GM21825 (cell line): ENCODE measurements around the gene KIF2A.
"Not testable (repeated sequence)": the region's sequence is repeated elsewhere in the genome, so short reads cannot be mapped to it uniquely, and the experiment has no call there.

Experiments used
- ATAC-seq: cut with Tn5 transposase; IDR thresholded peaks from one replicate; pipeline ENCODE4 v1.9.1; 2021; ENCODE audit warnings: mild to moderate bottlenecking, moderate library complexity; ENCODE audit not compliant: unreplicated experiment

KIF2A gene

GRCh38 chr5:62289813-62290212, 16.2 kb upstream of the KIF2A start:
- ATAC-seq, result no peak

- not testable (repeated sequence) for ATAC-seq
Observed at GRCh38 chr5:62291829-62292228, 14.2 kb upstream of the KIF2A start.

- ATAC-seq, result no peak
Observed at GRCh38 chr5:62296998-62297397, 9.0 kb upstream of the KIF2A start.

GRCh38 chr5:62298118-62298517, 7.9 kb upstream of the KIF2A start:
- ATAC-seq, result no peak

GRCh38 chr5:62299101-62299500, 6.9 kb upstream of the KIF2A start:
- ATAC-seq, result no peak

- ATAC-seq, result no peak
Observed at GRCh38 chr5:62299600-62299999, 6.4 kb upstream of the KIF2A start.

- ATAC-seq, result no peak
Observed at GRCh38 chr5:62305358-62305714, 670 bp upstream of the KIF2A start.

- ATAC-seq, result peak; percentile 37
Observed at GRCh38 chr5:62306323-62306895, 403 bp downstream of the KIF2A start.

- ATAC-seq, result peak; percentile 17
Observed at GRCh38 chr5:62306896-62307689, 1.1 kb downstream of the KIF2A start.

GRCh38 chr5:62308439-62308838, 2.4 kb downstream of the KIF2A start:
- ATAC-seq, result no peak

GRCh38 chr5:62309107-62309506, 3.1 kb downstream of the KIF2A start:
- ATAC-seq, result no peak

- ATAC-seq, result no peak
Observed at GRCh38 chr5:62310426-62311143, 4.6 kb downstream of the KIF2A start.

- ATAC-seq, result no peak
Observed at GRCh38 chr5:62312036-62312435, 6.0 kb downstream of the KIF2A start.

GRCh38 chr5:62312674-62313073, 6.7 kb downstream of the KIF2A start:
- ATAC-seq, result no peak

GRCh38 chr5:62314213-62314830, 8.3 kb downstream of the KIF2A start:
- no peak for ATAC-seq

GRCh38 chr5:62315376-62316175, 9.6 kb downstream of the KIF2A start:
- ATAC-seq, result no peak

GRCh38 chr5:62316176-62316502, 10.1 kb downstream of the KIF2A start:
- no peak for ATAC-seq

- ATAC-seq, result no peak
Observed at GRCh38 chr5:62317810-62318209, 11.8 kb downstream of the KIF2A start.

- no peak for ATAC-seq
Observed at GRCh38 chr5:62322484-62322883, 16.5 kb downstream of the KIF2A start.

- peak; percentile 81 for ATAC-seq
Observed at GRCh38 chr5:62326302-62326701, 20.3 kb downstream of the KIF2A start.

- ATAC-seq, result no peak
Observed at GRCh38 chr5:62326702-62327101, 20.7 kb downstream of the KIF2A start.
